Panc1 (cell line): ENCODE measurements around the gene SERPINA10. TPM values are rescaled to one million over a fixed set of nuclear protein-coding genes. Genes with fewer than 3 reads are reported as not detected.

ENCODE experiments used
- ATAC-seq: fragments of 200-7000 bp; cut with Tn5 transposase; 2 replicates; pipeline ENCODE4 v1.9.1; 2020; ENCODE audit warnings: mild to moderate bottlenecking, moderate library complexity
- BruUV-seq: library from RNA; stranded (reverse); fragments of 400-500 nt; replicated peaks from 2 replicates; lab custom pipeline; 2021; lab: Mats Ljungman, UMichigan
- CTCF ChIA-PET: fragments of 300-600 bp; sonication (Branson Sonifier 250); formaldehyde crosslinking; loops from one replicate; lab custom pipeline; 2022; ENCODE audit warnings: antibody characterized with exemption; lab: Charles Lee
- POLR2A ChIA-PET: fragments of 300-600 bp; sonication (Branson Sonifier 250); formaldehyde crosslinking; loops from one replicate; lab custom pipeline; 2022; ENCODE audit warnings: antibody characterized with exemption; lab: Charles Lee
- DNase-seq: peaks from one replicate; pipeline ENCODE4 v3.0.0-alpha.2; 2010; ENCODE audit warnings: low read depth, low spot score
- H3K27ac ChIP-seq: 2 replicates; pipeline ENCODE4 v1.5.1; 2011; ENCODE audit warnings: mild to moderate bottlenecking, low read length, inconsistent platforms
- H3K27me3 ChIP-seq: fragments of 200-500 bp; sonication (Bioruptor generic); 2 replicates; pipeline ENCODE4 v1.6.0; 2014; ENCODE audit warnings: low read length, inconsistent platforms; ENCODE audit not compliant: control insufficient read depth, insufficient read depth
- H3K36me3 ChIP-seq: fragments of 200-500 bp; sonication (Bioruptor generic); 2 replicates; pipeline ENCODE4 v1.5.1; 2014; ENCODE audit warnings: inconsistent platforms, mild to moderate bottlenecking, low read length, moderate library complexity; ENCODE audit not compliant: control insufficient read depth, insufficient read depth
- H3K4me1 ChIP-seq: 2 replicates; pipeline ENCODE4 v1.5.1; 2011; ENCODE audit warnings: inconsistent platforms, mild to moderate bottlenecking, low read length, moderate library complexity; ENCODE audit not compliant: control insufficient read depth, insufficient read depth
- H3K4me3 ChIP-seq, 2 experiments: 2 replicates each; pipeline ENCODE4 v1.5.1; 2011 to 2012; ENCODE audit warnings: low read depth in 2 of 2, low read length in 2 of 2, mild to moderate bottlenecking in 2 of 2, inconsistent platforms in 1 of 2, moderate library complexity in 1 of 2
- H3K9me3 ChIP-seq: fragments of 200-500 bp; sonication (Bioruptor generic); 2 replicates; pipeline ENCODE4 v1.5.1; 2014; ENCODE audit warnings: low read depth, mild to moderate bottlenecking, inconsistent platforms, low read length, moderate library complexity; ENCODE audit not compliant: control insufficient read depth, insufficient read depth
- CTCF ChIP-seq: fragments of 450-650 bp; IDR thresholded peaks from 2 replicates; pipeline ENCODE4 v1.5.1; 2017; ENCODE audit warnings: mild to moderate bottlenecking
- POLR2AphosphoS5 ChIP-seq: IDR thresholded peaks from 2 replicates; pipeline ENCODE4 v1.6.1; 2012; ENCODE audit warnings: mild to moderate bottlenecking, low read depth, low read length, moderate library complexity
- REST ChIP-seq, 2 experiments: IDR thresholded peaks; 2 replicates each; pipeline ENCODE4 v1.6.1; 2011 to 2012; ENCODE audit warnings: low read depth in 2 of 2, control low read depth in 1 of 2, low read length in 1 of 2, mild to moderate bottlenecking in 1 of 2, moderate library complexity in 1 of 2; ENCODE audit not compliant: insufficient read depth in 1 of 2
- SIN3A ChIP-seq: IDR thresholded peaks from 2 replicates; pipeline ENCODE4 v1.6.1; 2012; ENCODE audit warnings: low read depth, mild to moderate bottlenecking, low read length, moderate library complexity, borderline replicate concordance; ENCODE audit not compliant: insufficient read depth
- TCF7L2 ChIP-seq: IDR thresholded peaks from 2 replicates; pipeline ENCODE4 v1.6.1; 2011; ENCODE audit warnings: mild to moderate bottlenecking, low read depth, low read length, inconsistent platforms
- in situ Hi-C: cut with HindIII; loops from 2 replicates; pipeline ENCODE4 v1.10.0; 2016; ENCODE audit warnings: low sequenced_read_pairs, low pct_unique_long_range_greater_than_20kb
- intact Hi-C: fragments of 100-400 bp; cut with micrococcal nuclease; formaldehyde crosslinking; loops from one replicate; pipeline ENCODE4 v1.10.0; 2022; ENCODE audit not compliant: unreplicated experiment
- total RNA-seq: library from RNA; stranded (reverse); gene quantifications from one replicate; pipeline ENCODE4 v1.2.1, GENCODE V29; 2021; ENCODE audit not compliant: unreplicated experiment

SERPINA10 gene
- total RNA-seq, 1 experiment from 2014 or later = 0.03 TPM

GRCh38 chr14:94292526-94292871 lies 569 bp downstream of the SERPINA10 start:
- TF ChIP-seq POLR2AphosphoS5 (no peak), CTCF (no peak), TCF7L2 (no peak), SIN3A (no peak), REST (IDR thresholded peaks at IDR 0.05; ENCODE audit: insufficient read depth in 1 of 2, low read depth in 2 of 2, low read length in 1 of 2) (no peak)
- in situ Hi-C loops (no loop called here), intact Hi-C loops (no loop called here)
- Histone ChIP-seq H3K27ac (no peak overlapping the region), H3K36me3 (no peaks in the 10 kb centered on the region), H3K27me3 (no peaks in the 10 kb centered on the region), H3K9me3 (no peaks in the 10 kb centered on the region), H3K4me3 (no peak overlapping the region), H3K4me1 (no peaks in the 10 kb centered on the region)
- ChIA-PET CTCF (no interaction called here), POLR2A (no interaction called here)
- BruUV-seq = no TSS peak
- no peak for DNase-seq
- ATAC-seq = no peak

GRCh38 chr14:94291906-94292525 lies 1.1 kb downstream of the SERPINA10 start:
- POLR2A ChIA-PET = no interaction called here
- Histone ChIP-seq H3K9me3 (no peaks in the 10 kb centered on the region), H3K36me3 (no peaks in the 10 kb centered on the region), H3K4me3 (no peak overlapping the region), H3K27ac (no peak overlapping the region), H3K27me3 (no peaks in the 10 kb centered on the region), H3K4me1 (no peaks in the 10 kb centered on the region)
- TF ChIP-seq SIN3A (no peak), CTCF (no peak), REST (IDR thresholded peaks at IDR 0.05; ENCODE audit: insufficient read depth in 1 of 2, low read depth in 2 of 2, low read length in 1 of 2) (no peak), TCF7L2 (no peak), POLR2AphosphoS5 (no peak)
- intact Hi-C loops (no loop called here), in situ Hi-C loops (no loop called here)
- CTCF ChIA-PET = no interaction called here
- BruUV-seq = no TSS peak
- DNase-seq (no peak), ATAC-seq (no peak)
